Mammary epithelial cell (primary cell): ENCODE data around the gene HHAT.

Experiments used
- CTCF ChIP-seq, 2 donors: IDR thresholded peaks in 1 of 2; conservative IDR thresholded peaks in 1 of 2; 2 replicates each; pipeline ENCODE4 v1.5.1; 2011 to 2012; ENCODE audit warnings: inconsistent platforms in 2 of 2, low read length in 2 of 2, mild to moderate bottlenecking in 2 of 2, control low read depth in 1 of 2, low read depth in 1 of 2; ENCODE audit not compliant: insufficient read depth in 1 of 2; ENCODE audit errors: extremely low read depth in 1 of 2
- EZH2 ChIP-seq: IDR thresholded peaks from 2 replicates; pipeline ENCODE4 v1.6.1; 2012; ENCODE audit warnings: low read length, inconsistent platforms, borderline replicate concordance

- TF ChIP-seq CTCF (conservative IDR thresholded peaks at IDR 0.05 in 1 of 2, IDR thresholded peaks at IDR 0.05 in 1 of 2; ENCODE audit: extremely low read depth in 1 of 2, insufficient read depth in 1 of 2, low read depth in 1 of 2, low read length in 2 of 2) = no peak
- TF ChIP-seq EZH2 = no peak
These were observed 229.6 kb downstream of the HHAT start for GRCh38 chr1:210558302-210558701.
